Trophoblast cell (in vitro differentiated cells and primary cell): ENCODE results near the gene SCN1B.
A peak's percentile ranks its signal among the peaks of the same experiment; 100 is the strongest.

Experiments used
- DNase-seq, 2 donors: peaks; one replicate each; pipeline ENCODE4 v3.0.0-alpha.2; 2016
- H2AFZ ChIP-seq: 2 replicates; pipeline ENCODE4 v1.6.1; 2013; ENCODE audit warnings: low read length, moderate library complexity, mild to moderate bottlenecking; ENCODE audit not compliant: insufficient read depth, poor library complexity
- H2AK5ac ChIP-seq: 2 replicates; pipeline ENCODE4 v1.6.1; 2013; ENCODE audit warnings: mild to moderate bottlenecking, low read length
- H2BK120ac ChIP-seq: 2 replicates; pipeline ENCODE4 v1.6.1; 2013; ENCODE audit warnings: low read length, mild to moderate bottlenecking, moderate library complexity; ENCODE audit not compliant: insufficient read depth, poor library complexity
- H2BK12ac ChIP-seq: 2 replicates; pipeline ENCODE4 v1.6.1; 2013; ENCODE audit warnings: mild to moderate bottlenecking, low read length, moderate library complexity
- H2BK5ac ChIP-seq: 2 replicates; pipeline ENCODE4 v1.6.1; 2013; ENCODE audit warnings: low read length, low read depth, moderate library complexity, mild to moderate bottlenecking; ENCODE audit not compliant: poor library complexity
- H3K14ac ChIP-seq: 2 replicates; pipeline ENCODE4 v1.6.1; 2013; ENCODE audit warnings: mild to moderate bottlenecking, low read length
- H3K18ac ChIP-seq: 2 replicates; pipeline ENCODE4 v1.6.1; 2013; ENCODE audit warnings: mild to moderate bottlenecking, low read length
- H3K23ac ChIP-seq: 2 replicates; pipeline ENCODE4 v1.6.1; 2013; ENCODE audit warnings: low read length
- H3K27ac ChIP-seq: 2 replicates; pipeline ENCODE4 v1.5.1; 2013; ENCODE audit warnings: low read depth, mild to moderate bottlenecking, inconsistent platforms, low read length, moderate library complexity
- H3K27me3 ChIP-seq: 2 replicates; pipeline ENCODE4 v1.6.1; 2013; ENCODE audit warnings: inconsistent platforms, mild to moderate bottlenecking, low read length, moderate library complexity; ENCODE audit not compliant: insufficient read depth
- H3K36me3 ChIP-seq, 2 experiments: 1 replicate in 1 of 2; 2 replicates in 1 of 2; pipeline ENCODE4 v1.6.1; 2013; ENCODE audit warnings: low read length in 2 of 2, mild to moderate bottlenecking in 2 of 2, moderate library complexity in 1 of 2; ENCODE audit not compliant: insufficient read depth in 2 of 2, control insufficient read depth in 1 of 2
- H3K4ac ChIP-seq: 2 replicates; pipeline ENCODE4 v1.6.1; 2013; ENCODE audit warnings: low read depth, mild to moderate bottlenecking, low read length, moderate library complexity
- H3K4me1 ChIP-seq, 2 experiments: 1 replicate in 1 of 2; 2 replicates in 1 of 2; pipeline ENCODE4 v1.6.1; 2013; ENCODE audit warnings: low read length in 2 of 2, mild to moderate bottlenecking in 2 of 2, moderate library complexity in 1 of 2; ENCODE audit not compliant: insufficient read depth in 2 of 2, control insufficient read depth in 1 of 2
- H3K4me2 ChIP-seq: 2 replicates; pipeline ENCODE4 v1.6.1; 2013; ENCODE audit warnings: inconsistent platforms, mild to moderate bottlenecking, low read length, moderate library complexity
- H3K4me3 ChIP-seq: 2 replicates; pipeline ENCODE4 v1.5.1; 2013; ENCODE audit warnings: mild to moderate bottlenecking, low read depth, low read length, inconsistent platforms
- H3K79me1 ChIP-seq: one replicate; pipeline ENCODE4 v1.6.1; 2013; ENCODE audit warnings: low read length
- H3K79me2 ChIP-seq: 2 replicates; pipeline ENCODE4 v1.6.1; 2013; ENCODE audit warnings: low read length, mild to moderate bottlenecking; ENCODE audit not compliant: control insufficient read depth, insufficient read depth, poor library complexity
- H3K9ac ChIP-seq: 2 replicates; pipeline ENCODE4 v1.6.1; 2013; ENCODE audit warnings: mild to moderate bottlenecking, low read length
- H3K9me3 ChIP-seq: 2 replicates; pipeline ENCODE4 v1.6.1; 2013; ENCODE audit warnings: low read depth, mild to moderate bottlenecking, control low read depth, inconsistent platforms, low read length; ENCODE audit not compliant: insufficient read depth
- H4K12ac ChIP-seq: 2 replicates; pipeline ENCODE4 v1.6.1; 2013; ENCODE audit warnings: low read depth, mild to moderate bottlenecking, low read length, moderate library complexity
- H4K8ac ChIP-seq: 2 replicates; pipeline ENCODE4 v1.6.1; 2013; ENCODE audit warnings: low read depth, mild to moderate bottlenecking, low read length, moderate library complexity
- H4K91ac ChIP-seq: one replicate; pipeline ENCODE4 v1.6.1; 2013; ENCODE audit warnings: low read depth, mild to moderate bottlenecking, low read length, moderate library complexity
- WGBS: extraction: QIAGEN DNeasy Blood & Tissue Kit; methylation state at CpG from one replicate; pipeline ENCODE4 v1.1.7; 2013; ENCODE audit warnings: missing lambda C conversion rate; ENCODE audit not compliant: insufficient read length, insufficient coverage; ENCODE audit errors: extremely low coverage; 5-methylcytosine and 5-hydroxymethylcytosine counted together

The SCN1B gene

GRCh38 chr19:35068941-35069634, 38.8 kb downstream of the SCN1B start:
- no peak overlapping the region for H2BK5ac ChIP-seq
- no peak overlapping the region for H3K23ac ChIP-seq
- H3K18ac ChIP-seq, result no peak overlapping the region
- no peak overlapping the region for H4K91ac ChIP-seq
- no peak overlapping the region for H3K14ac ChIP-seq
- H3K4me2 ChIP-seq, result no peak overlapping the region
- no peak for DNase-seq
- H3K79me1 ChIP-seq, result no peaks in the 10 kb centered on the region
- no peak overlapping the region for H3K27ac ChIP-seq
- no peak overlapping the region for H3K4me3 ChIP-seq
- peaks cover 7 to 8% of the 10 kb centered on the region in 2 experiments for H3K4me1 ChIP-seq
- no peaks in the 10 kb centered on the region for H3K27me3 ChIP-seq
- H2AFZ ChIP-seq, result no peak overlapping the region
- H2BK12ac ChIP-seq, result no peak overlapping the region
- H3K79me2 ChIP-seq, result no peaks in the 10 kb centered on the region
- no peak overlapping the region for H3K9ac ChIP-seq
- no peak overlapping the region for H2AK5ac ChIP-seq
- no CpG with 5 or more reads among the region's 10 CpGs for WGBS
- H4K8ac ChIP-seq, result no peak overlapping the region
- no peak overlapping the region for H2BK120ac ChIP-seq
- peaks cover 2% of the 10 kb centered on the region for H3K9me3 ChIP-seq
- no peaks in the 10 kb centered on the region for H3K36me3 ChIP-seq
- H4K12ac ChIP-seq, result no peak overlapping the region
- no peak overlapping the region for H3K4ac ChIP-seq

DNA sequence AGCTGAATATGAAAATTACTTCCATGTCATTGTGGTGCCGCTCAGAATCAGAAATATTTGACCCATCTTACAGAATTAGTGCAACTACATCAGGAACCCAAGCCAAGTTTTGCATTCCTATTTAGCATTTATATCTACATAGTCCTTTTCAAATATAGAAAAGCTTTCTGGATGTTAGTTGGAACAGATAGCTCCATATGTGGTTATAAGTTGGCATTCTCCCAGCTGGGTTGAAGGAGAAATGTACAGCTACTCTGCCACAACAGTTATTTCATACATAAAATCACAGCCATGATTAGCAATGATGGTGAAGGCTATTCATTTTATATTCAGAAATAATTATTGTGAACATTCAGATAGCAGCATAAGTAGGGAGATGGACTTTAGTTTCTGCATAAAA, 39.4 kb downstream of the SCN1B start:
- H3K79me1 ChIP-seq, result no peaks in the 10 kb centered on the region
- H3K4me3 ChIP-seq, result no peak overlapping the region
- no peak overlapping the region for H2AFZ ChIP-seq
- no peak overlapping the region for H3K4me2 ChIP-seq
- no peak overlapping the region for H3K9ac ChIP-seq
- no peak overlapping the region for H2AK5ac ChIP-seq
- H3K14ac ChIP-seq, result no peak overlapping the region
- H3K27me3 ChIP-seq, result no peaks in the 10 kb centered on the region
- H3K4me1 ChIP-seq, result peaks cover 7 to 8% of the 10 kb centered on the region in 2 experiments
- no peak overlapping the region for H3K4ac ChIP-seq
- no peaks in the 10 kb centered on the region for H3K36me3 ChIP-seq
- no peak overlapping the region for H3K23ac ChIP-seq
- no CpG with 5 or more reads among the region's 1 CpG for WGBS
- no peak overlapping the region for H4K12ac ChIP-seq
- H4K8ac ChIP-seq, result no peak overlapping the region
- peaks cover 2% of the 10 kb centered on the region for H3K9me3 ChIP-seq
- no peak overlapping the region for H3K18ac ChIP-seq
- no peak overlapping the region for H4K91ac ChIP-seq
- no peaks in the 10 kb centered on the region for H3K79me2 ChIP-seq
- H2BK120ac ChIP-seq, result no peak overlapping the region
- H3K27ac ChIP-seq, result no peak overlapping the region
- no peak overlapping the region for H2BK12ac ChIP-seq
- H2BK5ac ChIP-seq, result no peak overlapping the region
- DNase-seq, result no peak

GRCh38 chr19:35070471-35070870, 40.2 kb downstream of the SCN1B start:
- no peak overlapping the region for H4K12ac ChIP-seq
- no peaks in the 10 kb centered on the region for H3K79me1 ChIP-seq
- peaks cover 7 to 8% of the 10 kb centered on the region in 2 experiments for H3K4me1 ChIP-seq
- no peak overlapping the region for H2BK12ac ChIP-seq
- H3K4me3 ChIP-seq, result no peak overlapping the region
- H4K91ac ChIP-seq, result no peak overlapping the region
- no peak overlapping the region for H4K8ac ChIP-seq
- H3K18ac ChIP-seq, result no peak overlapping the region
- H3K4me2 ChIP-seq, result no peak overlapping the region
- no peaks in the 10 kb centered on the region for H3K79me2 ChIP-seq
- H3K36me3 ChIP-seq, result no peaks in the 10 kb centered on the region
- no peak overlapping the region for H2BK5ac ChIP-seq
- DNase-seq, result no peak
- no CpG with 5 or more reads among the region's 3 CpGs for WGBS
- H3K9me3 ChIP-seq, result peaks cover 2% of the 10 kb centered on the region
- no peak overlapping the region for H3K23ac ChIP-seq
- H3K14ac ChIP-seq, result no peak overlapping the region
- no peak overlapping the region for H3K9ac ChIP-seq
- H2AK5ac ChIP-seq, result no peak overlapping the region
- no peak overlapping the region for H3K4ac ChIP-seq
- H2AFZ ChIP-seq, result no peak overlapping the region
- no peaks in the 10 kb centered on the region for H3K27me3 ChIP-seq
- H3K27ac ChIP-seq, result no peak overlapping the region
- no peak overlapping the region for H2BK120ac ChIP-seq

DNA sequence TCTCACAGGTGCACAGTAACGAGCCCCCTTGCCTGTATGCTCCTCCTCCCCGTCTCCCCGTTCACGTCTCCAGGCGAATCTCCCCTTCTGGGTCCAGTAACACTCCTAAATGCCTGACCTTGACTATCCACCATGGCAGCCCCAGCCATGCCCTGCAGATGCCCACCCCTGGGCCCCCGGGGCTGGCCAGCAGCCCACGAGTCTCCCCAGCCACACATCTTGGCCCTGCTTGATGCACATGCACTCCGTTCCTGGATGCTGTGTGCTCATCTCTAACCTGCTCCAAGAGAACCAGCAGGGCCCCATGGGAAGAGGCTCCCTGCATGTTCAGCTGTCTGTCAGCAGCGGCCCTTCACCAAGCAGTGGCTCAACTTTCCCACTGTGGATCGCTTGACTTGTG, 43.2 kb downstream of the SCN1B start:
- Histone ChIP-seq H3K23ac (peak overlapping the region; percentile 27), H3K27ac (no peak overlapping the region), H3K4me1 (peaks cover 3% of the 10 kb centered on the region in 2 experiments), H3K36me3 (no peaks in the 10 kb centered on the region), H2BK120ac (no peak overlapping the region), H4K8ac (no peak overlapping the region), H3K27me3 (no peaks in the 10 kb centered on the region), H3K9ac (no peak overlapping the region), H3K9me3 (peaks cover 10% of the 10 kb centered on the region), H2BK5ac (no peak overlapping the region), H2BK12ac (no peak overlapping the region), H3K4me3 (no peak overlapping the region), H3K79me2 (no peaks in the 10 kb centered on the region), H2AFZ (no peak overlapping the region), H3K4ac (no peak overlapping the region), H3K14ac (no peak overlapping the region), H3K18ac (no peak overlapping the region), H3K4me2 (no peak overlapping the region), H2AK5ac (no peak overlapping the region), H4K91ac (no peak overlapping the region), H3K79me1 (no peaks in the 10 kb centered on the region), H4K12ac (no peak overlapping the region)
- WGBS, result no CpG with 5 or more reads among the region's 10 CpGs
- DNase-seq, result no peak
